Neuronal stem cell (in vitro differentiated cells): ENCODE results near the gene MLST8.
A peak's percentile ranks its signal among the peaks of the same experiment; 100 is the strongest.

Experiments used
- DNase-seq: peaks from one replicate; pipeline ENCODE4 v3.0.0-alpha.2; 2013; ENCODE audit warnings: low spot score
- H2AFZ ChIP-seq: one replicate; pipeline ENCODE4 v1.6.1; 2013; ENCODE audit warnings: mild to moderate bottlenecking, low read length, inconsistent platforms
- H2AK5ac ChIP-seq: 2 replicates; pipeline ENCODE4 v1.6.1; 2013; ENCODE audit warnings: low read depth, mild to moderate bottlenecking, inconsistent platforms, low read length, moderate library complexity, mixed read lengths
- H2BK120ac ChIP-seq: 2 replicates; pipeline ENCODE4 v1.6.1; 2013; ENCODE audit warnings: low read depth, mild to moderate bottlenecking, inconsistent platforms, low read length, moderate library complexity, mixed read lengths
- H2BK12ac ChIP-seq: one replicate; pipeline ENCODE4 v1.6.1; 2013; ENCODE audit warnings: low read length, inconsistent platforms
- H2BK15ac ChIP-seq: 2 replicates; pipeline ENCODE4 v1.6.1; 2013; ENCODE audit warnings: mild to moderate bottlenecking, low read length, inconsistent platforms, mixed read lengths
- H2BK5ac ChIP-seq: one replicate; pipeline ENCODE4 v1.6.1; 2013; ENCODE audit warnings: inconsistent platforms, mild to moderate bottlenecking, low read length, moderate library complexity
- H3K14ac ChIP-seq: one replicate; pipeline ENCODE4 v1.6.1; 2013; ENCODE audit warnings: low read length, inconsistent platforms
- H3K18ac ChIP-seq: 2 replicates; pipeline ENCODE4 v1.6.1; 2013; ENCODE audit warnings: low read length, inconsistent platforms
- H3K23ac ChIP-seq: 2 replicates; pipeline ENCODE4 v1.6.1; 2013; ENCODE audit warnings: low read depth, mild to moderate bottlenecking, mixed read lengths, low read length, inconsistent platforms; ENCODE audit not compliant: poor library complexity
- H3K27ac ChIP-seq: replicated peaks from 3 replicates; pipeline ENCODE4 v1.5.1; 2013; ENCODE audit warnings: low read length, inconsistent platforms
- H3K27me3 ChIP-seq, 3 experiments: 2 replicates each; pipeline ENCODE4 v1.6.1; 2013; ENCODE audit warnings: low read length in 3 of 3, mild to moderate bottlenecking in 2 of 3, inconsistent platforms in 1 of 3, low read depth in 1 of 3, mixed read lengths in 1 of 3, moderate library complexity in 1 of 3; ENCODE audit not compliant: control insufficient read depth in 3 of 3, insufficient read depth in 3 of 3
- H3K36me3 ChIP-seq, 2 donors: replicated peaks in 1 of 2; 2 replicates each; pipeline ENCODE4 v1.6.1; 2013; ENCODE audit warnings: low read length in 2 of 2; ENCODE audit not compliant: control insufficient read depth in 2 of 2, insufficient read depth in 2 of 2
- H3K4ac ChIP-seq: 2 replicates; pipeline ENCODE4 v1.6.1; 2013; ENCODE audit warnings: inconsistent platforms, mild to moderate bottlenecking, low read length, moderate library complexity
- H3K4me1 ChIP-seq, 2 donors: 1 replicate in 1 of 2; 2 replicates in 1 of 2; pipeline ENCODE4 v1.6.1; 2013; ENCODE audit warnings: low read length in 2 of 2, low read depth in 1 of 2; ENCODE audit not compliant: control insufficient read depth in 2 of 2, insufficient read depth in 1 of 2
- H3K4me2 ChIP-seq: one replicate; pipeline ENCODE4 v1.6.1; 2013; ENCODE audit warnings: mild to moderate bottlenecking, low read length, inconsistent platforms; ENCODE audit not compliant: insufficient read depth, poor library complexity, severe bottlenecking
- H3K4me3 ChIP-seq, 2 donors: 2 replicates each; pipeline ENCODE4 v1.5.1; 2013; ENCODE audit warnings: low read length in 2 of 2, mild to moderate bottlenecking in 2 of 2, inconsistent platforms in 1 of 2, moderate library complexity in 1 of 2
- H3K79me1 ChIP-seq: one replicate; pipeline ENCODE4 v1.6.1; 2013; ENCODE audit warnings: low read depth, mild to moderate bottlenecking, inconsistent platforms, low read length, moderate library complexity
- H3K9ac ChIP-seq: one replicate; pipeline ENCODE4 v1.6.1; 2013; ENCODE audit warnings: mild to moderate bottlenecking, low read depth, low read length, inconsistent platforms; ENCODE audit not compliant: poor library complexity
- H3K9me3 ChIP-seq, 2 donors: replicated peaks in 1 of 2; 2 replicates each; pipeline versions ENCODE3 to v1.6.1; 2013; ENCODE audit warnings: low read length in 2 of 2, mild to moderate bottlenecking in 2 of 2, inconsistent platforms in 1 of 2, low read depth in 1 of 2, mixed read lengths in 1 of 2, moderate library complexity in 1 of 2; ENCODE audit not compliant: control insufficient read depth in 2 of 2, insufficient read depth in 1 of 2
- H4K8ac ChIP-seq: one replicate; pipeline ENCODE4 v1.6.1; 2013; ENCODE audit warnings: low read depth, mild to moderate bottlenecking, inconsistent platforms, low read length, moderate library complexity
- H4K91ac ChIP-seq: one replicate; pipeline ENCODE4 v1.6.1; 2013; ENCODE audit warnings: low read length, low read depth, mild to moderate bottlenecking, inconsistent platforms; ENCODE audit not compliant: poor library complexity
- WGBS, 2 donors: extraction: QIAGEN DNeasy Blood & Tissue Kit; methylation state at CpG; one replicate each; pipeline ENCODE4 v1.1.7; 2013; ENCODE audit warnings: missing lambda C conversion rate in 2 of 2, mixed read lengths in 1 of 2; ENCODE audit not compliant: insufficient read length in 2 of 2, insufficient replicate concordance in 1 of 2; ENCODE audit errors: extremely low coverage in 2 of 2; 5-methylcytosine and 5-hydroxymethylcytosine counted together

MLST8 gene

GRCh38 chr16:2157480-2158261 is 47.6 kb upstream of the MLST8 start:
- H2BK15ac ChIP-seq, result no peak overlapping the region
- H3K23ac ChIP-seq, result peak overlapping the region; percentile 50
- H4K8ac ChIP-seq, result peak overlapping the region; percentile 10
- H3K4me3 ChIP-seq, result peak overlapping the region in 1 of 2 donors; percentile 13
- no peak overlapping the region for H3K18ac ChIP-seq
- H2BK5ac ChIP-seq, result peak overlapping the region; percentile 19
- H3K14ac ChIP-seq, result no peak overlapping the region
- no peak overlapping the region for H3K27ac ChIP-seq
- DNase-seq, result no peak
- H3K4me2 ChIP-seq, result no peak overlapping the region
- peak overlapping the region; percentile 56 for H3K9ac ChIP-seq
- H3K4me1 ChIP-seq, result peaks cover 28 to 59% of the 10 kb centered on the region in 2 donors
- peaks cover 6 to 26% of the 10 kb centered on the region in 2 donors for H3K36me3 ChIP-seq
- H4K91ac ChIP-seq, result no peak overlapping the region
- H2AK5ac ChIP-seq, result peak overlapping the region; percentile 10
- no peaks in the 10 kb centered on the region for H3K9me3 ChIP-seq
- no peak overlapping the region for H2BK12ac ChIP-seq
- no CpG with 5 or more reads among the region's 27 CpGs for WGBS, 2 donors
- no peak overlapping the region for H2BK120ac ChIP-seq
- no peak overlapping the region for H2AFZ ChIP-seq
- H3K79me1 ChIP-seq, result peaks cover 51% of the 10 kb centered on the region
- H3K4ac ChIP-seq, result no peak overlapping the region
- H3K27me3 ChIP-seq, result no peaks in the 10 kb centered on the region

GRCh38 chr16:2158262-2158638 is 47.0 kb upstream of the MLST8 start:
- Histone ChIP-seq H3K9me3 (no peaks in the 10 kb centered on the region), H3K14ac (no peak overlapping the region), H3K27ac (no peak overlapping the region), H2AFZ (no peak overlapping the region), H3K27me3 (no peaks in the 10 kb centered on the region), H2BK120ac (no peak overlapping the region), H3K4me1 (peaks cover 23 to 54% of the 10 kb centered on the region in 2 donors), H4K91ac (no peak overlapping the region), H3K4me3 (peak overlapping the region in 1 of 2 donors; percentile 13), H3K4me2 (no peak overlapping the region), H2BK5ac (peak overlapping the region; percentile 19), H4K8ac (no peak overlapping the region), H3K18ac (no peak overlapping the region), H3K79me1 (peaks cover 45% of the 10 kb centered on the region), H3K36me3 (peaks cover 5 to 22% of the 10 kb centered on the region in 2 donors), H3K23ac (peak overlapping the region; percentile 34), H3K4ac (no peak overlapping the region), H2BK12ac (no peak overlapping the region), H2BK15ac (peak overlapping the region; percentile 9), H2AK5ac (peak overlapping the region; percentile 92), H3K9ac (peak overlapping the region; percentile 56)
- no peak for DNase-seq
- WGBS, 2 donors, result no CpG with 5 or more reads among the region's 15 CpGs

GRCh38 chr16:2159175-2159838 is 45.9 kb upstream of the MLST8 start:
- Histone ChIP-seq H2AFZ (peak overlapping the region; percentile 49), H2AK5ac (peak overlapping the region; percentile 95), H3K4me2 (no peak overlapping the region), H4K91ac (no peak overlapping the region), H2BK5ac (no peak overlapping the region), H3K4ac (no peak overlapping the region), H2BK12ac (no peak overlapping the region), H3K14ac (peak overlapping the region; percentile 71), H2BK120ac (no peak overlapping the region), H2BK15ac (no peak overlapping the region), H3K79me1 (peaks cover 50% of the 10 kb centered on the region), H3K27ac (no peak overlapping the region), H3K9ac (peak overlapping the region; percentile 56), H3K27me3 (no peaks in the 10 kb centered on the region), H3K4me3 (peak overlapping the region in 1 of 2 donors; percentile 26), H3K18ac (peak overlapping the region; percentile 38), H3K9me3 (no peaks in the 10 kb centered on the region), H3K23ac (peak overlapping the region; percentile 73), H3K4me1 (peaks cover 12 to 44% of the 10 kb centered on the region in 2 donors), H3K36me3 (peaks cover 2 to 11% of the 10 kb centered on the region in 2 donors), H4K8ac (no peak overlapping the region)
- WGBS, 2 donors, result no CpG with 5 or more reads among the region's 24 CpGs
- DNase-seq, result no peak

DNA sequence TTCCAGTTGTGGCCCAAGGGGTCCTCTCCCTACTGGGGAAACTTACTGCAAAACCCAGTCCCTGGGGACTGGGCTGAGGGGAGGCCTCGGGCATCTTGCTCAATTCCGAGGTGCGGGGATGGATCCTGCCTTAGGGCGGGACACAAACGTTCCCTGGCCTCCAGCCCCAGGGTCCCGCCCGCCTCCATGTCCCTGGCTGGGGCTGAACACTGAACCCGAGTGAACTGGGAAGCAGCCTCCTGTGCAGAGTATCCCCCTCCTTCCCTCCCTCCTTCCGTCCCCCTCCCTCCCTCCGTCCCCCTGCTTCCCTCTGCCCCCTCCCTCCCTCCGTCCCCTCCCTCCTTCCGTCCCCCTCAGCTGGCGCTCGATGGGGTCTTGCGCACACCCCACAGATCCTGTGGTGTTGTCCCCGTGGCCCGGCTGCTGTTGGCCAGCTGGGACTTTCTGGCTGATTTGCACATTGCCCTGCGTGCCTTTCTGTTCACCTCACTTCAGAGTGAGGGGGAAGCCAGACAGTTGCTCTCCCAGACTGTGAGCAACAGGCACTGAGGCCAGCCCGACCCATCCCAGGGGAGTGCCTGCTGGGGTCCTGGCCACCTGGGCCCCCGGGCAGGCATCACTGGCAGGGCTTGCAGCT is 44.2 kb upstream of the MLST8 start:
- no peak overlapping the region for H2AK5ac ChIP-seq
- no peak overlapping the region for H3K23ac ChIP-seq
- H3K79me1 ChIP-seq, result peaks cover 54% of the 10 kb centered on the region
- no peaks in the 10 kb centered on the region for H3K9me3 ChIP-seq
- H3K27ac ChIP-seq, result no peak overlapping the region
- peak overlapping the region; percentile 76 for H3K4ac ChIP-seq
- no peak overlapping the region for H4K91ac ChIP-seq
- no peak overlapping the region for H4K8ac ChIP-seq
- H3K36me3 ChIP-seq, result peaks cover 6 to 14% of the 10 kb centered on the region in 2 donors
- H2BK15ac ChIP-seq, result no peak overlapping the region
- no peak overlapping the region for H2BK5ac ChIP-seq
- H3K4me1 ChIP-seq, result peaks cover 11 to 44% of the 10 kb centered on the region in 2 donors
- H2BK12ac ChIP-seq, result no peak overlapping the region
- WGBS, 2 donors, result no CpG with 5 or more reads among the region's 20 CpGs
- no peak overlapping the region for H2BK120ac ChIP-seq
- H3K4me2 ChIP-seq, result no peak overlapping the region
- no peaks in the 10 kb centered on the region for H3K27me3 ChIP-seq
- H3K4me3 ChIP-seq, result no peak overlapping the region
- no peak overlapping the region for H2AFZ ChIP-seq
- H3K9ac ChIP-seq, result peak overlapping the region; percentile 60
- no peak for DNase-seq
- H3K14ac ChIP-seq, result peak overlapping the region; percentile 38
- H3K18ac ChIP-seq, result peak overlapping the region; percentile 28
